ENCODE data around the gene NACAD. TPM values are rescaled to one million over a fixed set of nuclear protein-coding genes. Genes with fewer than 3 reads are reported as not detected.

Gene NACAD
- total RNA-seq, 1 experiment from 2014 or later, result not detected

GRCh38 chr7:45129906-45130305, 41.1 kb upstream of the NACAD start:
- DNase-seq (ENCODE audit: unreplicated experiment), result no peak
- no peak overlapping the region for H3K27ac Mint-ChIP-seq (ENCODE audit: low read depth, unreplicated experiment)
- no peak overlapping the region for H3K4me3 Mint-ChIP-seq (ENCODE audit: unreplicated experiment)
- no peaks in the 10 kb centered on the region for H3K9me3 Mint-ChIP-seq (ENCODE audit: unreplicated experiment)
- no peaks in the 10 kb centered on the region for H3K36me3 Mint-ChIP-seq (ENCODE audit: insufficient read depth, unreplicated experiment)
- no peak for TF ChIP-seq CTCF (IDR thresholded peaks at IDR 0.05; ENCODE audit: unreplicated experiment)
- CTCF ChIA-PET, result no interaction called here
- intact Hi-C loops (cut with micrococcal nuclease), result loop anchor here (10.0 kb wide), 1 partner anchor 245 kb away; the partner anchor contains the start of gene PURB
- POLR2A ChIA-PET, result interaction anchor here (0.6 kb wide), 1 partner anchor 556 kb away, joined by 3 read pairs; the partner anchor contains the start of gene DDX56
- BruUV-seq (replicated peaks), result no TSS peak
- no peaks in the 10 kb centered on the region for H3K27me3 Mint-ChIP-seq (ENCODE audit: insufficient read depth, unreplicated experiment)
- H3K4me1 Mint-ChIP-seq (ENCODE audit: insufficient read depth, unreplicated experiment), result no peaks in the 10 kb centered on the region

DNA sequence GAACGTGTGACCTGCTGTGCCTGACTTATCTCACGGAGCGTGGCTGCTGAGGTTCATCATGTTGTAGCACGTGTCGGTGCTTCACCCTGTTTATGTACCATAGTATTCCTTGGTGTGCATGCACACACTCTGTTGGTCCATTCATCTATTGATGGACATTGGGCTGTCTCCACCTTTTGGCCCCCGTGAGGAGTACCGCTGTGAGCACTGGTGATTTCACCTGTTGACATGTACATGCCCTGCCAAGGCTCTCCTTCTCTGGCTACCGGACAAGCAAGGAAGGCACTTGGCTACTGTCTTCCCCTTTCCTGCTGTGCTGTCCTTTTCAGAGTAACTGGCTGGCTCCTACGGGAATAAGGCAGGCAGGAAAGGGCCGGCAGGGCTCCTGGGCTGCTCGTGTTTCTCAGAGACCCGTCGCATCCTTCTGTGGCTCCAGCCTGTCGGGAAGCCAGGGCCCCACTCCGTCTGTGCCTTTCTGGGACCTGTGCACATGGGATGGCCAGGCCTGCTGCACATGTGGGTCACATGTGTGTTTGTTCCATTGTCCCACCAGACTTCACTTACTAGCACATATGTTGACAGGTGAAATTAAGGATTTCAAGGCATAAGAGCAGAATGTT, 40.5 kb upstream of the NACAD start:
- BruUV-seq (replicated peaks), result no TSS peak
- Mint-ChIP-seq H3K27me3 (ENCODE audit: insufficient read depth, unreplicated experiment) (no peaks in the 10 kb centered on the region), H3K9me3 (ENCODE audit: unreplicated experiment) (no peaks in the 10 kb centered on the region), H3K4me1 (ENCODE audit: insufficient read depth, unreplicated experiment) (no peaks in the 10 kb centered on the region), H3K36me3 (ENCODE audit: insufficient read depth, unreplicated experiment) (no peaks in the 10 kb centered on the region), H3K4me3 (ENCODE audit: unreplicated experiment) (no peak overlapping the region), H3K27ac (ENCODE audit: low read depth, unreplicated experiment) (no peak overlapping the region)
- ChIA-PET CTCF (no interaction called here), POLR2A (no interaction called here)
- DNase-seq (ENCODE audit: unreplicated experiment), result no peak
- intact Hi-C loops (cut with micrococcal nuclease), result no loop called here
- no peak for TF ChIP-seq CTCF (IDR thresholded peaks at IDR 0.05; ENCODE audit: unreplicated experiment)

GRCh38 chr7:45126920-45127319, 38.2 kb upstream of the NACAD start:
- Mint-ChIP-seq H3K27me3 (ENCODE audit: insufficient read depth, unreplicated experiment) (no peaks in the 10 kb centered on the region), H3K4me3 (ENCODE audit: unreplicated experiment) (no peak overlapping the region), H3K9me3 (ENCODE audit: unreplicated experiment) (no peaks in the 10 kb centered on the region), H3K36me3 (ENCODE audit: insufficient read depth, unreplicated experiment) (no peaks in the 10 kb centered on the region), H3K27ac (ENCODE audit: low read depth, unreplicated experiment) (no peak overlapping the region), H3K4me1 (ENCODE audit: insufficient read depth, unreplicated experiment) (no peaks in the 10 kb centered on the region)
- CTCF ChIA-PET, result interaction anchor here (0.6 to 1.3 kb wide), 4 partner anchors 9 to 562 kb away, joined by 3 to 8 read pairs (median 4); no protein-coding TSS in a partner anchor
- no peak for TF ChIP-seq CTCF (IDR thresholded peaks at IDR 0.05; ENCODE audit: unreplicated experiment)
- POLR2A ChIA-PET, result interaction anchor here (0.5 to 1.5 kb wide), 3 partner anchors 16 to 1762 kb away, joined by 3 to 5 read pairs (median 3); partner anchors contain the start of gene TBRG4
- DNase-seq (ENCODE audit: unreplicated experiment), result no peak
- intact Hi-C loops (cut with micrococcal nuclease), result no loop called here
- no TSS peak for BruUV-seq (replicated peaks)

GRCh38 chr7:45126201-45126600, 37.4 kb upstream of the NACAD start:
- BruUV-seq (replicated peaks), result no TSS peak

More at GRCh38 chr7:45126201-45126600, 37.4 kb upstream of the NACAD start:
- Mint-ChIP-seq H3K36me3 (ENCODE audit: insufficient read depth, unreplicated experiment) (no peaks in the 10 kb centered on the region), H3K27me3 (ENCODE audit: insufficient read depth, unreplicated experiment) (no peaks in the 10 kb centered on the region), H3K4me3 (ENCODE audit: unreplicated experiment) (no peak overlapping the region), H3K4me1 (ENCODE audit: insufficient read depth, unreplicated experiment) (no peaks in the 10 kb centered on the region), H3K9me3 (ENCODE audit: unreplicated experiment) (no peaks in the 10 kb centered on the region), H3K27ac (ENCODE audit: low read depth, unreplicated experiment) (no peak overlapping the region)
- ChIA-PET CTCF (interaction anchor here (0.6 to 7.1 kb wide), 2 partner anchors 11 to 16 kb away, joined by 3 to 47 read pairs; no protein-coding TSS in a partner anchor), POLR2A (no interaction called here)
- TF ChIP-seq CTCF (IDR thresholded peaks at IDR 0.05; ENCODE audit: unreplicated experiment), result no peak
- DNase-seq (ENCODE audit: unreplicated experiment), result no peak
- intact Hi-C loops (cut with micrococcal nuclease), result no loop called here

Measured in MCF 10A (cell line).